ENCODE data around the gene CALU.

Gene CALU

DNA sequence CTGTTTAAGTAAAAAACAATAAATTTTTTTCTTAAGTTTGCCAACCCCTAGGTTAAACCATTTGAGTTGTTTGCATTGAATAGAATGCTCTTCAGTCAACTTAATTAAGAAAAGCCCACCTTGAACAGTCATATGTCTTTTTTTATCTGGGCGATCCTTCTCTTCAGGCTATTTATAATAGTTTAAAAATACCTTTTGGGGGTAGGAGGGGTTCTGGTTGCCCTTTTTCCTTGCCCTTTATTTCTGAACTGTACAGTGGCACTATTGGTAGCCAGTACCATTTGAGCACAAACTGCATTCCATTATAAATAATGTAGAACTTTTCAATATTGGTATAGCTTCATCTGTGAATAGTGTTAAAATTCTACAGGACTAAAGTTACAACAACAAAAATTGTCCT lies 13.1 kb downstream of the CALU start:
- DNase-seq = no peak

DNA sequence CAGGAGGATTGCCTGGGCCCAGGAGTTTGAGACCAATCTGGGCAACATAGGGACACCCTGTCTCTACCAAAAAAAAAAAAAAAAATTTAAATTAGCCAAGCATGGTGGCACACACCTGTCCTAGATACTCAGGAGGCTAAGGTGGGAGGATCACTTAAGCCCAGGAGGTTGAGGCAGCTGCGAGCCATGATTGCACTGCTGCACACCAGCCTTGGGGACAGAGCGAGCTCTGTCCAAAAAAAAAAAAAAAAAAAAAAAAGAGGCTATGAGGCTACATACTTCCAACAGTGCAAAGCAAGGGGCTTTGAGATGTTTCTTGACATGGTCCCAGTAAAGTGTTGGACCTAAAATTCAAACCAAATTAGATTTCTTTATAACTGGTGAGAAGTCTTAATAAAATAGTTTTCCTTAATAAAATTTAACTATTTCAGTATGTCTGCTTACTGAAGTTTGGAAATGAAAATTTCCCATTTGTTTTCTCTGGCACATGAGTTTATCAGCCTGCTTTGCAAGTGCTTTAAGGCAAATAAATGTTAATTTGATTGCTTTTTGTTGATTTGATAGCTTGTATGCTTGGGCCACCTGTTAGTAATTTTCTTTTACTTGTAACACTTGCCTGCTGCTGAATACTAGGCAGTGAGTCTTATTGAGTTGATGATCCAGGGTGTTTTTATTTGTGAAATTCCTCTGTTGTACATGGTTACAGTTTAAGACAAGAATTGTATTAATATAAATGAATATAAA lies 16.1 kb downstream of the CALU start:
- DNase-seq = no peak

DNA sequence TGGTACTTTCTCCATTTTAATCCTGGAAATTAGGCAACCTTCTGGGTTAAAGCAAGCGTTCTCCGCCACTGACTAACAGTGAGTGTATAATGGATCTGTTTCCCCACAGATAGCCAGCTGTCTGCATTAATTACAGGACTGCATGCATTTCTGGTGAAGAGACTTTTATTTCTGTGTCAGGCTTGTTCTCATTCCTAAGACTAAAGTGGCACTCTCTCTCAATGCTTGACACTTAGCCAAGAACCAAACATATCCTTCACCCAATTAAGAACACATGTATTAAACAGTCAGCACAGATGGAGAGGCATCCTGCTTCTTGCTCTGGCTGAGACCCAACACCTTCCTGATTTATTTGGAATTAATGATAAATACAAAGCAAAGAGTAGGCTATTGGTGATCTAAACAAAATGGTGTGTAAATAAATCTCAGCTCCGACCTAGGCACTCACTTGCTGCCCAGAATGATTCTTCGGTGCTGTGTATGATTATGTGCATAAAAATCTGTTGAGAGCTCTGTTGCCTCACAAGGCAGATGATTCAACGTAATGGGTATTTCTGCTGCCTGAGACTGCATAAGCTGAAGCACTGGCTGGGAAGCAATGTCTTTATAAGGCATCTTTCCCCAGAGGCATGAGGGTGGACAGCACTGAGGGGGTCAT lies 16.8 kb downstream of the CALU start:
- DNase-seq = no peak

DNA sequence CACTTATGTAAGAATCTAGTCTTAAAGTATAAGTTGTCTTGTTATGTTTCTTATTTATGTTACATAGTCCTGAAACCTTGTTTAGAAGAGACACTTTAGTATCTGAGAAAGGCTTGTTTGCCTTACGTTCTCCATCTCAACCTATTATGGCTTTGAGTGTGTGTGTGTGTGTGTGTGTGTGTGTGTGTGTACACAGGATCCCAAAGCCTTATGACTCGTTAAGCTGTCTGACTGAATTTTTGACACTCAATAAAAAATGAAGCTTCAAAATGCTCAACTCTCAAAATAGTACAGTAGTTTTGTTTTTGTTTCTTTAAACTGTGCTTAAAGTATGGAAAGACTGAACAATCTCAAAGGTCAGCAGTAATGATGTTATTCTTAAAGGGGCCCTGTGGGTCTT lies 18.0 kb downstream of the CALU start:
- no peak for DNase-seq

DNA sequence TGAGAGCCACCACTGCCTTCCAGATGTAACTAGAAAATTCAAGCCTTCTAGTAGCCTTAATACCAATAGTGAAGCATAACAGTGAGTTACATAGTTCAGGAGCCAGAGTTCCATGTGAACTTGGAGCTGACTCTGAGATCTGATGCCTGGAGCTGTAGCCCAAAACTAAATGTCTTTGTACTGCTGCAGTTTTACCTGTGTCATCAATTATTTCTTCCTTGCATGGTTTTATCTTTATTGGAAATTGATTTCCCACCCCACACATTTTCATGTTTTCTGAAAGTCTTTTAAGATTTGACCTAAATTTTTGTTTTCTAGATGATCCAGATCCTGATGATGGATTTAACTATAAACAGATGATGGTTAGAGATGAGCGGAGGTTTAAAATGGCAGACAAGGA lies 19.4 kb downstream of the CALU start:
- DNase-seq = no peak

DNA sequence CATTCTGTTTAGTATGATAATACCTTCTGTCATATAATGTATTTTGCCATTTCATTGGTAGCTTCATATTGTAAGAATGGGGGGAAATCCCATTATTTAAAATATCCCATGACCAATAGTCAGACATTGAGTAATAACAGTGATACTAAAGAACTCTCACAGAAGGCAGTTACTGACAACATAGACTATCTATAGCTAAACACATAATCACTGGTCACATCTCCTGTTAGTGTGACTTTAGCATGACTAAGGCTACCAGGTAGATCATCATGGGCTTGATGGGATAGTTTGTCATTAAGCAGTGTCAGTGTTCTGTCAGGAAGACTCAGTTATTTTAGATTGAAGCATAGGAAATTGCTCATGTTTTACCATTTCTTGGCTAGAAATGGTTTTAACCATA lies 20.1 kb downstream of the CALU start:
- DNase-seq = no peak

DNA sequence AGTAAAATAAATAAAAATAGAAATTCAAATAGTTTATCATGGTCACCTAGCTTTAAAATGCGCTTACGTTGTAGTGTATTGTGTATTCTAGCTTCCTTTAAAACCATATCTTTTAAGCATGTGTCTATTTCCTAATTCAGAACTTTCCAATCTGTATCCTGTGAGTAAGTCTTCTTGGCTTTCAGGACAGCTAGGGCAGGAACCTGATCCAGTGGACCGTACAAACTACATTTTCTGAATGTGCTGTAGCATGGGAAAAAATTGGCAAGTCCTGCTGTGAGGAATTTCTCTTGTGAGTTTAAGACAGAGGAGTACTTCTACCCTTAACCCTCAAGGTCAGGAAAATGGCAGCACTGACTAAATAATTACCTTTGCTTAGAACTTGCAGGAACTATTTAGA lies 24.4 kb downstream of the CALU start:
- no peak for DNase-seq

DNA sequence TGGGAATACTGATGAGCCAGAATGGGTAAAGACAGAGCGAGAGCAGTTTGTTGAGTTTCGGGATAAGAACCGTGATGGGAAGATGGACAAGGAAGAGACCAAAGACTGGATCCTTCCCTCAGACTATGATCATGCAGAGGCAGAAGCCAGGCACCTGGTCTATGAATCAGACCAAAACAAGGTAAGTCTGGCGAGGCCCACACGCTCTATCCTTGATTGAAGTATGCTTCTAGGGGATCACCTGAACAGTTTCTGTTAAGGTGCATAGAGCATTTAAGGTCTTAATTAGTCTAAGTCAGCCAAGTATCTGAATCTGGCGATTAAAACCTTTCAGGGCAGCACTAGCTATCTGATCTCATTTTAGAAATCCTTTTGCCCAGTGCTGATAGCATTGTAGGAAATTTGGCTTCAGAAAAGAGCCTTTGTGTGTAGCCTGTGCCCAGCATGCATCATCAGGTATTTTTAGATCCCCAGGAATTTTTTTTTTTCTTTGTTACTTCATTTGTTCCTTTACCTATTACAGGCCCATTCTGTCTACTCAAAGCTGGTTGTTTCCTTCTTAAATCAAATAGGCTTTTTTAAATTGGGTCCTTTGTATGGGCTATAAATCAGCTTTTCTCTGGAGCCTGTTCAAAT lies 28.4 kb downstream of the CALU start:
- no peak for DNase-seq

DNA sequence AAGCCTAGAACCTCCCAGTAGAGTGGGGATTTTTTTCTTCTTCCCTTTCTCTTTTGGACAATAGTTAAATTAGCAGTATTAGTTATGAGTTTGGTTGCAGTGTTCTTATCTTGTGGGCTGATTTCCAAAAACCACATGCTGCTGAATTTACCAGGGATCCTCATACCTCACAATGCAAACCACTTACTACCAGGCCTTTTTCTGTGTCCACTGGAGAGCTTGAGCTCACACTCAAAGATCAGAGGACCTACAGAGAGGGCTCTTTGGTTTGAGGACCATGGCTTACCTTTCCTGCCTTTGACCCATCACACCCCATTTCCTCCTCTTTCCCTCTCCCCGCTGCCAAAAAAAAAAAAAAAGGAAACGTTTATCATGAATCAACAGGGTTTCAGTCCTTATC lies 31.1 kb downstream of the CALU start:
- no peak for DNase-seq

DNA sequence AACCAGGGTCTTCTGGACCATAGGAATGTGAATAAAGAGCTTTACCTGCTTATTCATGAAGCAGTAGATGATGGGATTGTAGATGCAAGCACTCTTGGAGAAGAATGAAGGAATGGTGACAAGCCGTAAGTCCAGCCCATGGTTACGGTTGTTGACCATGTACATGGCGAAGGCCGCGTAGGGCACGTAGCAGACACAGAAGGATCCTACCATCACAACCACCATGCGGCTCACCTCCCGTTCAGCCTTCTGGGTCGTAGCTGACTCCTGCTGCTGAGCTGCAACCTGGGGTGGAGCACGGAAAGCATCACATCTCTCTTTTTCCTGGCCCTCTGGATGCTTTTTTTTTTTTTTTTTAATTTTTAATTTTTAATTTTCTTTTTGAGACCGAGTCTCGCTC lies 34.4 kb downstream of the CALU start:
- no peak for DNase-seq

DNA sequence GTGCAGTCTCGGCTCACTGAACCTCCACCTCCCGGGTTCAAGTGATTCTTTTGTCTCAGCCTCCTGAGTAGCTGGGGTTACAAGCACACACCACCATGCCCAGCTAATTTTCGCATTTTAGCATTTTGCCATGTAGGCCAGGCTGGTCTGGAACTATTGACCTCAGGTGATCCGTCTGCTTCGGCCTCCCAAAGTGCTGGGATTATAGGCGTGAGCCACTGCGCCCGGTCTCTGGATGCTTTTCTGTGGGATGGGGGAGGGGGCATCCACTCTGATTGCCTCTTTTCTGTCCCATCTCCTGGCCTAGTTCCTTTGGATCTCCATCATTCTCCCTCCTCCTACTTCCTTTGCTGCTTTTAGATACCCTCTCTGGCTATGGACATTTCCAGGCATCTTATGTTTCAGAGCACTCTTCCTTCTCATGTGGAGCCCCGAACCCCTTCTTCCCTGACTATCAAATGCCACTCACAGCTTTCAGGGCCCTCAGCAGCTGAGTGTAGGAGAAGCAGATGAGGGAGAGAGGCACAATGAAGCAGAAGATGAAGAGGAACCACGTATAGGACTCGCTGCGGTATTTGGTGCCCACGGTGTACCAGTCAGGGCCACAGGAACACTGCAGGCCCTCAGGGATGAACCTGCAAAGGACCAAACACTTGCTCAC lies 35.0 kb downstream of the CALU start:
- DNase-seq = no peak

DNA sequence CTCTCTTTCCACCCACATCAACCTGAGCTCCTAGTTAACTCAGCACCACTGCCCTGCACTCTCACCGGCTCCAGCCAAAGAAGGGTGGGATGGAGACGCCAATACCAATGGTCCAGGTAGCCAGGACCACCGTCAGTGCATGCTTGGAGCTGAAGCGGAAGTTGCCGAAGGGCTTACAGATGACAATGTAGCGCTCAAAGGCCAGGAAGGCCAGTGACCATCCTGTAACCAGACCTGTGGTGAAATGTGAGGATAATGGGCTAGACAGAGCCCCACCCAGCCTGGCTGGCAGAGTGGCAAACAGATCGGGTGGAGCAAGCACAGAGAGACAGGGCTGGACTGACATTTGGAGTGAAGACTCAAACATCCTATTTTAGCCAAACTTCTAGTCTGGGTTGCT lies 35.8 kb downstream of the CALU start:
- DNase-seq = no peak

DNA sequence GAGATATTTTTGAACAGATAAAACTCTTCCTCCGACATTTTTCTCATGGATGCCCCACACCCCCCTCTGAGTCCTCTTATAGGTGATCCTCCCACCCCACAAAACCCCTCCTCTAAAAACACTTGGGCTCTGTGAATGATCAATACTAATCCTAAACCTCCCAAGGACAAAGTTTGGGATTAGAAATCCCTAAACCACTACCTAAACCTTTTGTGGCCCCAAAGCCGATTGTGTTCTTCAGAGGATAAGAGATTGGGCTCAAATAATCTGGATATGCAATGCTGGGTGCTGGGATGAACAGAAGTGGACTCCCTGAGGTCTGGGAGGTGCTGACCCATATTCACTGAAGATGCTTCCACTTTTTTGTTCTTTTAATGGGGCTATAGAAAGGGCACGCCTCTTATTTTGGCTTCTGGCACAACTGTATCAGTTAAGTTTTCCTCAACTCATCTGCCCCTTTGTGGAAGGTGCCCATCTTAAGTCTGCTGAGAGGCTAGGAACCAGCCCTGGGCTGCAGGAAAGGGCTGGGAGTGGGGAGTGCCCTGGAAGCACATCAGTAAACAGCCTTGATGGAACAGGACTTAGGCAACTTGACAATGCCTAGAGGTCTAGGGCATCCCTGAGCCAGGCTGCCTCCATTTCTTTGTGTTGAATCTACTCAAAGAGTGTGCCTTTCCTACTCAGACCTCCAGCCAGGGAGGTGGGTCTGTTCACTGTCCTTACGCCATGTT lies 36.8 kb downstream of the CALU start, which contains the start of gene OPN1SW:
Gene OPN1SW, minus strand, starts transcription at position 51 of the 731 bp plus-strand sequence. Its CDS starts 13 bp downstream, at position 38.
- DNase-seq = no peak

DNA sequence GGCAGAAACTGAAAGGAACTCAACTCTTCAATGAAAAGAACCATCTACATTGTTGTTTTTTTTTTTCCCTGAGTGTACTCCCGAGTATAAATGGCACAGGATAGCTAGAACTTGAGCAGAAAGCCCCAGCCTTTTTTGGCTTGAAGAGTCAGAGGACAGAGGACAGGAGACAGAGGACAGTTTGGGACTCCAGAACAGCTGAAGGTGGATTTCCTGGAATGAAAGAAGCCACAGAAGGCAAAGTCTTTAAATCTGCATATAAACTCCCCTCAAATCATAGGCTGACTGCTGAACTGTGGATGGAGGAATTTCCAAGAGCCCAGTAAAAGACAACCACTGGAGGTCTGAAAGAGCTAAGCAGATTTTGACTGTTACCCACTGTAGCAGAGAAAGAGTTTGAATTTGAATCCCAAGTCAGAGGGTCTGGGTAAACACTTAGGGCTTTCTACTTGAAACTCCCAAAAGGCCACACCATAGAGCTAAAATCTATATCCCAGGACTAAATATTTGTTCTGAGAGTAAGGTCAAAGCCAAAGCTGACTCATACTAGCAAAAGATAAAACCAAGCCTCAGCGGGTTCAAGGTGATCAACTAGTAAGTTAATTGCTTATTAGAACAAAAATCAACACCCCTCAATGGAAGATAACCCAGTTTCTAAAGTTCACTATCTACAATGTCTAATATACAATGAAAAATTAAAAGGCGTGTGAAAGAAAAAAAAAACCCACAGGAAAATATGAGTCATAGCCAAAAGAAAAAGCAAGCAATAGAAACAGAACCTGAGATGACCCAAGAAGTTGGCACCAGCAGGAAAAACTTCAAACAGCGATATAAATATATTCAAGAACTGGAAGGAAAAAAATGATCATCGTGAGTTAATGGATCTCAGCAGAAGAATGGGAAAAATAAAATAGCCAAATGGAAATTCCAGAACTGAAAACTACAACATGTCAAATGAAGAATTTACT lies 38.3 kb downstream of the CALU start:
- no peak for DNase-seq

DNA sequence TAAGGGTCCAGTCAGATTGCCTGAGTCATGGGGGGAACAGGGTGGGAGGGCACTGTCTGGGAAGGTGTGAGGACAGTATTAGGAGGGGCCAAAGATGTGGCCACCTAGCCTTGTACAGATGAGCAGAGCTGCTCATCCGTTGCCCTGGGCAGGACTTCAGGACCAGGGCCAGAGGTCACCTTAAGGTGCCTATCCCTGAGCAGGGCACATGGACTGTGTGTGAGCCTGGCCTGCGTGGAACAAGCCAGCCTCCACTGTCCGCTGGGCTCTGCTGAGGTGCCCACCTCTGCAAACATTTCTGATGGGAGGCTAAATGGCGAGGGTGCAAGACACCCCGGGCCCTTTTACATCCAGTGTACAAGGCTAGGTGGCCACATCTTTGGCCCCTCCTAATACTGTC lies 39.8 kb downstream of the CALU start:
- DNase-seq = no peak

DNA sequence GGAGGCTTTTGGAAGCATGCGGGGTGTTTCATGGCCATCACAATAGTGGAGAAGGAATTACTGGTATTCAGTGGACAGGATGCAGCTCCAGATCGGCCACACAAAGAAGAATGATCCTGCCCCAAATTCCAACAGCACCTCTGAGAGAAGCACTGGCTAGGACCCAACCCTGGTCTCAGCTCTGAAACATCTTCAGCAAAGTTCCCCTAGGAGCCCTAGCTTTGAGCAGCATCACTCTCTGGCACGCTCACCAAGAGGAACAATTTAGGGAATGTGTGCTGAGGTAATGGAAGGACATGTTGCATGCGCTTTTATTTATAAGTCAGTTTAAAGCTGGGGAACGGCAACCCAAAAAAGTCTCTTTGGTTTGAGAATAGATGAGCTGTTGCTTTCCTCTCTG lies 42.0 kb downstream of the CALU start:
- no peak for DNase-seq

DNA sequence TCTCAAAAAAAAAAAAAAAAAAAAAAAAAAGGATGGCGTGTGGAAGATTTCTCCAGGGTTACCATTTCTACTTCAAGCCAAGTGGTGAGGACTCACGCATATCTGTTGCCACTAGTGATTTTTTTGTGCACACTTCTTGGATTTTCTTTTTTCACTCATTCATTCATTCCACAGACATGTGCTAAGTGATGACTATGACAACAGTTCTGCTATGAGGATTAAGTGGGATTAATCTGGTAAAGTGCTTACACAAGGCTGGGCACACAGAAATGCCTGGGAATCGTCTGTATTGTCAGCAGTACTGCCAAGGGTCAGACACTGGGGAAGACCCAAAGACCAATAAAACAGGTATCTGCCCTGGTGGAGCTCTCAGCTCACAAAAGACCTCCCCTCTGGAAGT lies 42.7 kb downstream of the CALU start:
- DNase-seq = no peak

DNA sequence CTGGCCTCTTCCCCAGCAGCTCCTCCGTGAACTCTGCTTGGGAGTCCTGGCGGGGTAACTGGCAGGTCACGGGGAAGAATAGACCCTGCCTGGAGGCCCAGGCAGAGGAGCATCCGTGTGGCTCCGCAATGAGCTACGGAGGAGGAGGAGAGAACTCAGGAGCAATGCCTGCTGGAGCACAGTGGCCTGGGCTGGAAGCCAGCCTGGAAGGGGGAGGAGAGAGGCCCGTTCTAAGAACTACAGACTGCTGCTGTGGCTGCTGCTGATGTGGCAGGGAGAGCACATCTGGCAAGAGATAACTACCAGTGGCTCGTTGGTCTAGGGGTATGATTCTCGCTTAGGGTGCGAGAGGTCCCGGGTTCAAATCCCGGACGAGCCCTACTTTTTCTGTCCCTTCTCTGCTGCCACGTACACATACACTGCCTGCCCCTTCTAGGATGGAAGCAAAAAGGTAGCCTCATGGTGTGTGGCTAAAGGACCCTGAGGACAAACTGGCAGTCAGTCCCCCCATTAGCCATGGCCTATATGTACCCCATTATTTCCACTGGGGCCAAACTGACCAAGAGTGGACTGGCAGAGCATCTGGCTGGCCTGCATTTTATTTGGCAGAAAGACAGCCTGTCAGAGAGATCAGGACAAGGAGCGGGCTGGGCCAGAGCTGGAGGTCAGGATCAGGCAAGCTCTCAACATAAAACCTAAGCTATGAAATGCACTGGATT lies 44.1 kb downstream of the CALU start:
- DNase-seq = no peak

DNA sequence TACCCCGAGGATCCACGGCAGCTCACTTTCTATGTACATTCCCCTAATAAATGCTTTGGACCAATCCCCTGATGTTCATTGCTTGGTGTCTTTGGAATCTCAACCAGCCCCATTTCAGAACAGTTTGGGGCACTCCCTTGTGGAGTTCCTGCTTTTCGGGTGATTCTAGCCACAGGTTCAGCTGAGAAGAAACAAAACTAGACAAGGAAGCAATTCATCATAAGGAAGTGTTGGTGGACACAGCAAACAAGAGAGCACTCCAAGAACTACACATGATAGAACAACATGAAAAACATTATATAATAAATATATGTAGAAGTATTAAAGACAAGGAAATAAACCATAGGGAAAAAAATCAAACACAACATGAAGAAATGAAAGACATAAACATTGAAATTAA lies 46.6 kb downstream of the CALU start:
- no peak for DNase-seq

DNA sequence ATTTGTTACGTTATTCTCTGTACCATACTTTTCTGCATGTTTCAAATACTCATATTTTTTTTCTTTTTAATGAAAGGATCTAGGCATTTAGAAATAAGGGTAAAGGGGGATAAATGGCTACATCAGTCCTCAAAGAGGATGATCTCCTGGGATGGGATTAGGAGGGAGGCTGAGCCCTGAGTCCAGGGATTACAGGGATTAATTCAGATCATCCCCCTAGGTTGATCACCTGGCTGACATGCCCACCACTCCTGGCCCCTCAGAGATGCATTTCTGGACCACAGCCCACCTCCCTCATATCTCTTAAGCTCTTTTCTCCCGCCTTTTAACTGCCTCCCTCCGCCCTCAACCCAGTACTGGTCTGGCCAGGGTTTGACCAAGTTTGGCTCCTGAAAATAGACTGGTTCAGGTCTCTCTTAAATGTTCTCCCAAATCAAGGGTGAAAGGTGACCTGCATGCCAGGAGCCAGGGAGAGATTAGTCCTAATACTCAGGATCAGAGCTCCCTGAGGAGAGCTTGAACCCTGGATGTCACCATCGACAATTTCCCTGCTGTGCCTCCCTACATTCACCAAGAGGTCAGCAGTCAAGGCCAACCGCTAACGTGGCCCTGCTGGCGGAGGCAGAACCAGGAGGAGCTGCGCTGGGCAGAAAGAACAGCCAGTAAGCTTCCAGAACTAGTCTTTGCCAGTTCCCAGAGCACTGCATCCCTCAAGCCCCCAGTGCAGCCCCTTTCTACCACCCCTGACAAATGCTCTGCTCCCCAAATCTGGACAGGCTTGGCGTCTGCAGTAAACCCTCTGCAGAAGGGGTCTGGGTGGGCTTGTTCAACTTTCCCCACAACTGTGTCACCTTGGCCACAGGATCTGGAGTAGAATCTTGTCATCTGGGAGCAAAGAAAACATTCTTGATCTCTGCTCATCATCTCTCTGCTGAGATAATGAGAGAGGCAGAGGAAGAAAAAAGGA lies 49.6 kb downstream of the CALU start:
- DNase-seq = no peak
